HCT116 (cell line): ENCODE data around the gene PRKCQ. TPM values are rescaled to one million over a fixed set of nuclear protein-coding genes. Genes with fewer than 3 reads are reported as not detected.

Experiments used
- ATAC-seq: fragments of 200-7000 bp; cut with Tn5 transposase; 2 replicates; pipeline ENCODE4 v1.9.1; 2020; ENCODE audit warnings: mild to moderate bottlenecking, moderate library complexity
- BruUV-seq: library from RNA; stranded (reverse); fragments of 400-500 nt; replicated peaks from 2 replicates; lab custom pipeline; 2021; lab: Mats Ljungman, UMichigan
- CTCF ChIA-PET: fragments of 300-600 bp; sonication (Branson Sonifier 250); formaldehyde crosslinking; loops from one replicate; lab custom pipeline; 2021; ENCODE audit warnings: antibody characterized with exemption; lab: Charles Lee
- POLR2A ChIA-PET: fragments of 300-600, 350-600 bp; sonication (Branson Sonifier 250); formaldehyde crosslinking; loops from one replicate; lab custom pipeline; 2021; ENCODE audit warnings: antibody characterized with exemption; lab: Charles Lee
- RAD21 ChIA-PET, 2 experiments: fragments of 300-600 bp; sonication (Branson Sonifier 250); formaldehyde crosslinking; loops; one replicate each; lab custom pipeline; 2023; ENCODE audit warnings: low total read pairs in 2 of 2; ENCODE audit not compliant: uncharacterized antibody in 2 of 2, unreplicated experiment in 2 of 2, low non-redundant PET in 1 of 2; lab: Charles Lee
- DNase-seq: peaks from one replicate; pipeline ENCODE4 v3.0.0-alpha.2; 2010; ENCODE audit warnings: low read depth, low spot score
- H2AFZ ChIP-seq: fragments of 200-600 bp; shearing (Covaris generic), sonication (generic); 2 replicates; pipeline ENCODE4 v1.6.1; 2017; ENCODE audit warnings: low read depth, mixed run types, mixed read lengths, antibody characterized with exemption, low read length; ENCODE audit not compliant: poor library complexity, severe bottlenecking
- H3K27ac ChIP-seq: 2 replicates; pipeline ENCODE4 v1.5.1; 2012; ENCODE audit warnings: low read depth, low read length
- H3K27me3 ChIP-seq: fragments of 200-600 bp; sonication (generic); 2 replicates; pipeline ENCODE4 v1.6.1; 2016; ENCODE audit warnings: mixed run types, low read length, mixed read lengths; ENCODE audit not compliant: insufficient read depth
- H3K36me3 ChIP-seq, 2 experiments: fragments of 200-500 bp in 1 of 2; fragments of 200-600 bp in 1 of 2; sonication (Bioruptor generic) in 1 of 2; sonication (generic) in 1 of 2; 2 replicates each; pipeline versions ENCODE4 v1.5.1 to v1.6.1; 2014 to 2016; ENCODE audit warnings: low read length in 2 of 2, inconsistent platforms in 1 of 2, mixed read lengths in 1 of 2, mixed run types in 1 of 2; ENCODE audit not compliant: insufficient read depth in 2 of 2, control insufficient read depth in 1 of 2
- H3K4me1 ChIP-seq, 2 experiments: fragments of 200-600 bp in 1 of 2; sonication (generic) in 1 of 2; 2 replicates each; pipeline versions ENCODE4 v1.5.1 to v1.6.1; 2012 to 2017; ENCODE audit warnings: low read length in 2 of 2, inconsistent platforms in 1 of 2, mild to moderate bottlenecking in 1 of 2, mixed read lengths in 1 of 2, mixed run types in 1 of 2, moderate library complexity in 1 of 2; ENCODE audit not compliant: insufficient read depth in 2 of 2, control insufficient read depth in 1 of 2
- H3K4me2 ChIP-seq: fragments of 200-600 bp; sonication (generic); 2 replicates; pipeline ENCODE4 v1.6.1; 2017; ENCODE audit warnings: mixed run types, low read length, mixed read lengths
- H3K4me3 ChIP-seq, 2 experiments: fragments of 200-600 bp in 1 of 2; sonication (generic) in 1 of 2; replicated peaks in 1 of 2; 2 replicates each; pipeline ENCODE4 v1.5.1; 2011 to 2016; ENCODE audit warnings: low read length in 2 of 2, control low read depth in 1 of 2, low read depth in 1 of 2, mild to moderate bottlenecking in 1 of 2, mixed read lengths in 1 of 2, mixed run types in 1 of 2
- H3K79me2 ChIP-seq: fragments of 200-600 bp; sonication (generic); 2 replicates; pipeline ENCODE4 v1.6.1; 2017; ENCODE audit warnings: mild to moderate bottlenecking, mixed run types, low read length, moderate library complexity, mixed read lengths; ENCODE audit not compliant: insufficient read depth
- H3K9ac ChIP-seq: fragments of 200-600 bp; sonication (generic); 2 replicates; pipeline ENCODE4 v1.6.1; 2016; ENCODE audit warnings: low read length, mixed read lengths
- H3K9me2 ChIP-seq: fragments of 200-600 bp; sonication (generic), shearing (Covaris generic); 2 replicates; pipeline ENCODE4 v1.6.1; 2017; ENCODE audit warnings: mixed run types, mild to moderate bottlenecking, moderate library complexity; ENCODE audit not compliant: insufficient read depth
- H3K9me3 ChIP-seq, 2 experiments: fragments of 200-500 bp in 1 of 2; fragments of 200-600 bp in 1 of 2; sonication (Bioruptor generic) in 1 of 2; sonication (generic) in 1 of 2; 2 replicates each; pipeline ENCODE4 v1.6.1; 2014 to 2017; ENCODE audit warnings: low read length in 2 of 2, mixed read lengths in 2 of 2, inconsistent platforms in 1 of 2, low read depth in 1 of 2, mild to moderate bottlenecking in 1 of 2, mixed run types in 1 of 2, moderate library complexity in 1 of 2; ENCODE audit not compliant: control insufficient read depth in 1 of 2, insufficient read depth in 1 of 2
- H4K20me1 ChIP-seq: fragments of 200-600 bp; sonication (generic), shearing (Covaris generic); 2 replicates; pipeline ENCODE4 v1.6.1; 2017; ENCODE audit warnings: mixed run types, mild to moderate bottlenecking, moderate library complexity; ENCODE audit not compliant: insufficient read depth
- CBX3 ChIP-seq: IDR thresholded peaks from 2 replicates; pipeline ENCODE4 v1.6.1; 2012; ENCODE audit warnings: low read depth
- CEBPB ChIP-seq: IDR thresholded peaks from 2 replicates; pipeline ENCODE4 v1.6.1; 2012; ENCODE audit warnings: low read depth
- MAX ChIP-seq: IDR thresholded peaks from 2 replicates; pipeline ENCODE4 v1.6.1; 2012
- POLR2A ChIP-seq: IDR thresholded peaks from 2 replicates; pipeline ENCODE4 v1.7.0; 2011; ENCODE audit warnings: borderline replicate concordance; ENCODE audit not compliant: insufficient read depth, insufficient read length; ENCODE audit errors: extremely low read depth
- TCF7L2 ChIP-seq: IDR thresholded peaks from 2 replicates; pipeline ENCODE4 v1.7.0; 2011; ENCODE audit warnings: borderline replicate concordance, inconsistent platforms; ENCODE audit not compliant: insufficient read depth, insufficient read length; ENCODE audit errors: extremely low read depth
- ZBTB33 ChIP-seq: IDR thresholded peaks from 2 replicates; pipeline ENCODE4 v1.6.1; 2011; ENCODE audit warnings: mild to moderate bottlenecking, low read length, moderate library complexity; ENCODE audit not compliant: insufficient replicate concordance; ENCODE audit errors: extremely low read depth
- intact Hi-C: fragments of 100-400 bp; cut with micrococcal nuclease; formaldehyde crosslinking; loops from 2 replicates; pipeline ENCODE4 v1.10.0; 2022
- total RNA-seq: library from RNA; stranded (reverse); gene quantifications from one replicate; pipeline ENCODE4 v1.2.1, GENCODE V29; 2021; ENCODE audit not compliant: unreplicated experiment

Gene PRKCQ
- total RNA-seq, 1 experiment from 2014 or later, result 0.54 TPM

- no peak overlapping the region for H3K27ac ChIP-seq
- ATAC-seq, result no peak
- CTCF ChIA-PET, result no interaction called here
Measured at GRCh38 chr10:6520138-6520537, 59.9 kb downstream of the PRKCQ start.

More at GRCh38 chr10:6520138-6520537, 59.9 kb downstream of the PRKCQ start:
- BruUV-seq, result no TSS peak
- DNase-seq, result no peak
- Histone ChIP-seq H4K20me1 (no peaks in the 10 kb centered on the region), H3K9me3 (no peaks in the 10 kb centered on the region), H3K4me3 (no peak overlapping the region), H3K36me3 (no peaks in the 10 kb centered on the region), H3K27me3 (peaks cover 62% of the 10 kb centered on the region), H3K9me2 (no peaks in the 10 kb centered on the region), H3K79me2 (no peaks in the 10 kb centered on the region), H2AFZ (no peak overlapping the region), H3K4me1 (no peaks in the 10 kb centered on the region), H3K9ac (no peak overlapping the region), H3K4me2 (no peak overlapping the region)
- ChIA-PET RAD21 (no interaction called here), POLR2A (no interaction called here)
- intact Hi-C loops, result no loop called here
- TF ChIP-seq CEBPB (no peak), MAX (no peak), TCF7L2 (no peak), ZBTB33 (no peak), POLR2A (no peak), CBX3 (no peak)
